Measurements from ENCODE around the gene SH3GL3.

Gene SH3GL3

DNA sequence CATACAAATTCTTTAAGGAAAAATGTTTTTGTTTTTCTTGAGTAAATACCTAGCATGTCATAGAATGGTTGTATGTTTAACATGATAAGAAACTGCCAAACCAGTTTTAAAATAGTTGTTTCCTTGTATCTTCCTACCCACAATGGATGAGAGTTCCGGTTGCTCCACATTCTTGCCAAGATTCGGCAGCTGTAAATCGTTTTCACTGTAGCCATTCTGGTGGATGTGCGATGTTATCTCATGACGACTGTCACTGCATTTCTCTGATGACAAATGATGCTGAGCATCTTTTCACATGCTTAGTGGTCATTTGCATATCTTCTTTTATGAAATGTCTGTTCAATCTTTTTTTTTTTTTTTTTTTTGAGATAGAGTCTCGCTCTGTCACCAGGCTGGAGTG lies 36.6 kb upstream of the SH3GL3 start:
- Histone ChIP-seq H3K4me1 (ENCODE audit: insufficient read depth, low read length, poor library complexity, severe bottlenecking) (no peaks in the 10 kb centered on the region), H3K9ac (ENCODE audit: low read depth, low read length, poor library complexity, severe bottlenecking) (no peak overlapping the region), H3K9me2 (replicated peaks; ENCODE audit: low read depth, low read length) (no peaks in the 10 kb centered on the region), H3F3A (ENCODE audit: low read depth) (no peaks in the 10 kb centered on the region), H2AFZ (ENCODE audit: low read length) (no peak overlapping the region), H3K27me3 (ENCODE audit: insufficient read depth, low read length, poor library complexity, severe bottlenecking) (no peaks in the 10 kb centered on the region), H3K4me2 (ENCODE audit: low read depth, low read length, poor library complexity, severe bottlenecking) (no peak overlapping the region), H3K4me3 (ENCODE audit: low read length, poor library complexity, severe bottlenecking) (no peak overlapping the region), H3K79me2 (ENCODE audit: insufficient read depth, low read length) (no peaks in the 10 kb centered on the region), H3K9me3 (ENCODE audit: insufficient read depth, low read depth, low read length) (no peaks in the 10 kb centered on the region), H4K20me1 (ENCODE audit: insufficient read depth, low read length, poor library complexity, severe bottlenecking) (no peaks in the 10 kb centered on the region), H3K36me3 (ENCODE audit: insufficient read depth, low read length) (no peaks in the 10 kb centered on the region)
- TF ChIP-seq, protein P1, sequence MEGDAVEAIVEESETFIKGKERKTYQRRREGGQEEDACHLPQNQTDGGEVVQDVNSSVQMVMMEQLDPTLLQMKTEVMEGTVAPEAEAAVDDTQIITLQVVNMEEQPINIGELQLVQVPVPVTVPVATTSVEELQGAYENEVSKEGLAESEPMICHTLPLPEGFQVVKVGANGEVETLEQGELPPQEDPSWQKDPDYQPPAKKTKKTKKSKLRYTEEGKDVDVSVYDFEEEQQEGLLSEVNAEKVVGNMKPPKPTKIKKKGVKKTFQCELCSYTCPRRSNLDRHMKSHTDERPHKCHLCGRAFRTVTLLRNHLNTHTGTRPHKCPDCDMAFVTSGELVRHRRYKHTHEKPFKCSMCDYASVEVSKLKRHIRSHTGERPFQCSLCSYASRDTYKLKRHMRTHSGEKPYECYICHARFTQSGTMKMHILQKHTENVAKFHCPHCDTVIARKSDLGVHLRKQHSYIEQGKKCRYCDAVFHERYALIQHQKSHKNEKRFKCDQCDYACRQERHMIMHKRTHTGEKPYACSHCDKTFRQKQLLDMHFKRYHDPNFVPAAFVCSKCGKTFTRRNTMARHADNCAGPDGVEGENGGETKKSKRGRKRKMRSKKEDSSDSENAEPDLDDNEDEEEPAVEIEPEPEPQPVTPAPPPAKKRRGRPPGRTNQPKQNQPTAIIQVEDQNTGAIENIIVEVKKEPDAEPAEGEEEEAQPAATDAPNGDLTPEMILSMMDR (conservative IDR thresholded peaks at IDR 0.05; ENCODE audit: low read length), result no peak
- no peak for TF ChIP-seq EZH2phosphoT487 (IDR thresholded peaks at IDR 0.05; ENCODE audit: borderline replicate concordance)

DNA sequence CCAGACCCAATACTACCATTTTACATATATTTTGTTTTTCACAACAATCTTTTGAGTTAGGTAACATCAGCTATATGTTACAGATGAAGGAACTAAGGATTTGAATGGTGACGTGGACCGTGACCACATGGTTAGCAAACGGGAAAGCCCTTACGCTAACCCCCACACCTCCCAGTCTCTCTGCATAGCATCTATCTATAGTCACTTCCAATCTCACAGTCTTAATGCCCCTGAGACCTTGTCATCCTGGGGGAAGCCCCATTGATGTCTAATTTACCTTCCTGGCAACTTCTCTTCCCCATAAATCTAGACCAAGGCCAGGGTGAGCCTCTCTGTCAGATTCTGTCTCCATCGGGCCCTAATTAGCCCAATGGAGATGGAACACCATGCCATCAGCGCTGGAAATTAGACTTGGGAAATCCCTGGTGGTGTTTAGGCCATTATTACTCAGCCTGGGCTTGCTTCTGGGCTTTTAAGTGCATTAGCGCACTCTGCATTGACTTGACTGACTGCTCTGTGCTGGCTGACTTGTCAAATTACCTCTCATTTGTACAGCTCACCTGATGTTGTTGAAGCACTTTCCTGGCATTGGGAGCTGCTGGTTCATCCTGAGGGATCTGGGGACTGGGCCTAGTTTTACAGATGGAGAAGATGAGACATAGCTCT lies 34.0 kb upstream of the SH3GL3 start:
- Histone ChIP-seq H4K20me1 (ENCODE audit: insufficient read depth, low read length, poor library complexity, severe bottlenecking) (no peaks in the 10 kb centered on the region), H3K4me1 (ENCODE audit: insufficient read depth, low read length, poor library complexity, severe bottlenecking) (no peaks in the 10 kb centered on the region), H2AFZ (ENCODE audit: low read length) (no peak overlapping the region), H3K79me2 (ENCODE audit: insufficient read depth, low read length) (no peaks in the 10 kb centered on the region), H3K9me2 (replicated peaks; ENCODE audit: low read depth, low read length) (no peaks in the 10 kb centered on the region), H3K9ac (ENCODE audit: low read depth, low read length, poor library complexity, severe bottlenecking) (no peak overlapping the region), H3K36me3 (ENCODE audit: insufficient read depth, low read length) (no peaks in the 10 kb centered on the region), H3F3A (ENCODE audit: low read depth) (no peaks in the 10 kb centered on the region), H3K9me3 (ENCODE audit: insufficient read depth, low read depth, low read length) (no peaks in the 10 kb centered on the region), H3K4me2 (ENCODE audit: low read depth, low read length, poor library complexity, severe bottlenecking) (no peak overlapping the region), H3K4me3 (ENCODE audit: low read length, poor library complexity, severe bottlenecking) (no peak overlapping the region), H3K27me3 (ENCODE audit: insufficient read depth, low read length, poor library complexity, severe bottlenecking) (no peaks in the 10 kb centered on the region)
- no peak for TF ChIP-seq EZH2phosphoT487 (IDR thresholded peaks at IDR 0.05; ENCODE audit: borderline replicate concordance)
- TF ChIP-seq, protein P1 (conservative IDR thresholded peaks at IDR 0.05; ENCODE audit: low read length), result no peak

DNA sequence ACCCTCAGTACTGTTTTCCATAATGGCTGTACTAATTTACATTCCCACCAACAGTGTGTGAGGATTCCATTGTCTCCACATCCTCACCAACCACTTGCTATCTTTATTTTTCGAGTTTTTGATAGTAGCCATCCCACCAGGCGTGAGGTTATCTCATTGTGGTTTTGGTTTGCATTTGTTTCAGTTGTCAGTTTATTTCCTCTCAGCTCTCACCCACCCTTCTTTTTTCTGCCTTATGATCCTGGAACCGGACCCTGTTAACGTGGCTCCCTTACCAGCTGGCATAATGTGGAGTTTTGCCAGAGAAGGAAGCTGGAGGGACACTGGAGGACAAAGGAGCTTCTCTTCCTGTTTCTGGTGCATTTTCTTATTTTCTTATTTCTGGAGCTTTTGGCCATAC lies 25.1 kb upstream of the SH3GL3 start:
- no peaks in the 10 kb centered on the region for H3K9me2 ChIP-seq (replicated peaks; ENCODE audit: low read depth, low read length)
- H3K27me3 ChIP-seq (ENCODE audit: insufficient read depth, low read length, poor library complexity, severe bottlenecking), result no peaks in the 10 kb centered on the region
- H4K20me1 ChIP-seq (ENCODE audit: insufficient read depth, low read length, poor library complexity, severe bottlenecking), result no peaks in the 10 kb centered on the region
- H3K4me3 ChIP-seq (ENCODE audit: low read length, poor library complexity, severe bottlenecking), result no peak overlapping the region
- no peak overlapping the region for H3K4me2 ChIP-seq (ENCODE audit: low read depth, low read length, poor library complexity, severe bottlenecking)
- no peaks in the 10 kb centered on the region for H3K9me3 ChIP-seq (ENCODE audit: insufficient read depth, low read depth, low read length)
- no peaks in the 10 kb centered on the region for H3K79me2 ChIP-seq (ENCODE audit: insufficient read depth, low read length)
- H3K9ac ChIP-seq (ENCODE audit: low read depth, low read length, poor library complexity, severe bottlenecking), result no peak overlapping the region
- no peaks in the 10 kb centered on the region for H3F3A ChIP-seq (ENCODE audit: low read depth)
- no peaks in the 10 kb centered on the region for H3K4me1 ChIP-seq (ENCODE audit: insufficient read depth, low read length, poor library complexity, severe bottlenecking)
- H2AFZ ChIP-seq (ENCODE audit: low read length), result no peak overlapping the region
- H3K36me3 ChIP-seq (ENCODE audit: insufficient read depth, low read length), result no peaks in the 10 kb centered on the region
- no peak for TF ChIP-seq EZH2phosphoT487 (IDR thresholded peaks at IDR 0.05; ENCODE audit: borderline replicate concordance)
- TF ChIP-seq, protein P1 (conservative IDR thresholded peaks at IDR 0.05; ENCODE audit: low read length), result no peak

Data from Loucy (cell line).